HG02642 (cell line): ENCODE data around the gene CACTIN.
"Not testable (repeated sequence)": the region's sequence is repeated elsewhere in the genome, so short reads cannot be mapped to it uniquely, and the experiment has no call there.

Source experiments
- ATAC-seq: cut with Tn5 transposase; IDR thresholded peaks from one replicate; pipeline ENCODE4 v1.9.1; 2021; ENCODE audit warnings: mild to moderate bottlenecking; ENCODE audit not compliant: unreplicated experiment, poor library complexity

The CACTIN gene

DNA sequence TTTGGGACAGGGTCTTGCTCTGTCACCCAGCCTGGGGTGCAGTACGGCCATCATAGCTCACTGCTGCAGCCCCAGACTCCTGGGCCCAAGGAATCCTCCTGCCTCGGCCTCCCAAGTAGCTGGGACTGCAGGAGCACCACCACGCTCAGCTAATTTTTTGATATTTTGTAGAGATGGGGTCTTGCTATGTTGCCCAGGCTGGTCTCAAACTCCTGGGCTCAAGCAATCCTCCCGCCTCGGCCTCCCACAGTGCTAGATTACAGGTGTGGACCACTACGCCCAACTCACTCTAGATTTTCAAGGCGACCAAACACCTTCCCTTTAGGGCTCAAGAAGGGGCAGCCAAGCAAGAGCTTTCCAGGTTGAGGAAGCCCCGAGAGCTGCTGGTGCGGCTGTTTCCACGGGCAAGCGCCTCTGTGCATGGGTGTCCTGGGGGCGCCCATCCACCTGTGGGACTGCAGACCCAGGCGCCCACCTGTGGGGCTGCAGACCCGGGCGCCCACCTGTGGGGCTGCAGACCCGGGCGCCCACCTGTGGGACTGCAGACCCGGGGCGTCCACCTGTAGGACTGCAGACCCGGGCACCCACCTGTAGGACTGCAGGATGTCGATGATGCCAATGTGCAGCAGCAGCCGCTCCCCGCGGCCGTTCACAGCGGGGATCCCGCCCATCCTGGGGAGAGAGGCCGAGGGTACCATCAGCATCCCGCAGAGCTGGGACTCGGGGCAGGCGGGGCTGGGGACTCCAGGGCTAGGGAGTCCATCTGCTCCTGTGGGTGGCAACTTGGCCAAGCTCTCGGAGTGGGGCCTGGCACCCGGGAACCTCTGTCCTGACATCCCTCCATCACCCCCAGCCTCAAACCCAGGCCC lies 21.7 kb upstream of the CACTIN start:
- ATAC-seq: no peak

GRCh38 chr19:3647102-3647501 lies 20.5 kb upstream of the CACTIN start:
- ATAC-seq: not testable (repeated sequence)

- no peak for ATAC-seq
These were observed 19.9 kb upstream of the CACTIN start for GRCh38 chr19:3646336-3647092.

GRCh38 chr19:3645726-3646125 lies 19.1 kb upstream of the CACTIN start:
- ATAC-seq: no peak

DNA sequence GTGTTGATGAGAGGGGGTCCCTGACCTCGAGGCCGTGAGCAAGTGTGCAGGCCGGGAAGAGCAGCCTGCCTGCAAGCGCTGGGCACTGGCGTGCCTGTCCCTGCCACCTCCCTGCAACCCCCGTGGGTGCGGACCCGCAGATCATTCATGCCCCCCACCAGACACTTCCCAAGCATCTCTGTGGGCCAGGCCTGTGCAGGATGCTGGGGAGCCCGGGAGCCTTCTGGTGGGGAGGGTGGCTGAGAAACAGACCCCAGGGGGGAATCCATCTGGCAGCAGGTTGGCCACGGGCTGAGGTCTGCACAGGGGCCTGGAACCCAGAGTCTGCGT lies 18.4 kb upstream of the CACTIN start:
- no peak for ATAC-seq

DNA sequence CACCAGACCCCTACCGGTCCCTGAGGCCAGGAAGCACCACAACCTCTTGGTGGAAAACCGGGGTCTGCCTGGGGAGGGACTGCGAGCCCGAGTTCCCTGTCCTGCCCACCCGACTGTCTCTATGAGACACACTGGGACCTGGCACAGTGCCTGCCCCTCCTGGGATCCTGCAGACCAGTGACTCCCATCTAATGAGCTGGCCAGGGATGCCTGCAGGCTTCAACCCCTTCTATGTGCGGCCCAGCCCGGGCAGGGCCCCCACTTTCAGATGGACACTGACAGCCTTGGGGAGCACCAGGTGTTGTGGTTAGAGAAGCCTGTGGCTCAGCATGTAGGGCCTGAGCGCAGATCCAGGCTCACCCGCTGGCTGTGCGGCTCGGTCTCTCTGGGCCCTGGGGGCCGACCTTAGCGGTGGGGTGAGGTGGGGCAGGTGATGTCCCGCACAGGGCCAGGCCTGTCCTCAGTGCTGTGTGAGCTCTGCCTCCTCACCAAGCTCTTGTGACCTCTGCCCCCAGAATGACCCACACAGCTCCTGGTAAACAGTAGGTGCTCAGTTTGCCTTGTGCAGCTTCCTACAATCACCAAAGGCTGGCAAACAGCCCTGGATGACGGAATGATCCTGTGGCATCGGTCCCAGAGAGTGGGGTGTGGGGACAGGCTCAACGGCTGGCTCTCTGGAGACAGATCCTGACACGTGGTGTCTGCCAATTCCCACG lies 17.9 kb upstream of the CACTIN start:
- ATAC-seq: no peak

DNA sequence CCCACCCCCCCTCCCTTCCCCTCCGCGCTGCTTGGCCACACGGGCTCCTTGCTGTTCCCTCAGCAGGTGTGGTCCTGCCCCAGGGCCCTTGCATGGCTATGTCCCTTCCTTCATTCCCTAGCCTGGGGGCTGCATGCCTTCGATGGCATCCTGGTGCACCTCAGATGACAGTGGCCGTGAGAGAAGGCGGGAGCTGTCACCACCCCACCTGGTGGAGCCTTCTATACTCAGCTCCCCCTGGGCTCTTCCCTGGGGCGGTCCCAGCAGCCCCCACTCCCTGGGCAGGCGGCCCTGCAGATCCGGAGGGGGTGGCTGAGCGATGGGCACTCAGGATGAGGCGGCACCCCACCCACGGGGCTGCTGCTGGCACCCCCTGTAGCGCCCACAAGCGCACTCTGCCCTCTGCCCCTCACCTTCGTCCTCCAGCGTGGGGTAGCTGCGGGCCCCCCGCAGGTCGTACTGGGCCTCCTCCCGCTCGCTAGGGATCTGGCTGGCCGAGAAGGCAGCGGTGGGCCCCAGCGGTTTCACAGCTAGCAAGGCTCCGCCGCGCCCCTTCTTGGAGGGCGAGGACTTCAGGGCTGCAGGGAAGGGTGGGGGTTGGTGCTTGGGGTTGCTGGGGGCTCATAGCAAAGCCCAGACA lies 17.2 kb upstream of the CACTIN start:
- no peak for ATAC-seq

DNA sequence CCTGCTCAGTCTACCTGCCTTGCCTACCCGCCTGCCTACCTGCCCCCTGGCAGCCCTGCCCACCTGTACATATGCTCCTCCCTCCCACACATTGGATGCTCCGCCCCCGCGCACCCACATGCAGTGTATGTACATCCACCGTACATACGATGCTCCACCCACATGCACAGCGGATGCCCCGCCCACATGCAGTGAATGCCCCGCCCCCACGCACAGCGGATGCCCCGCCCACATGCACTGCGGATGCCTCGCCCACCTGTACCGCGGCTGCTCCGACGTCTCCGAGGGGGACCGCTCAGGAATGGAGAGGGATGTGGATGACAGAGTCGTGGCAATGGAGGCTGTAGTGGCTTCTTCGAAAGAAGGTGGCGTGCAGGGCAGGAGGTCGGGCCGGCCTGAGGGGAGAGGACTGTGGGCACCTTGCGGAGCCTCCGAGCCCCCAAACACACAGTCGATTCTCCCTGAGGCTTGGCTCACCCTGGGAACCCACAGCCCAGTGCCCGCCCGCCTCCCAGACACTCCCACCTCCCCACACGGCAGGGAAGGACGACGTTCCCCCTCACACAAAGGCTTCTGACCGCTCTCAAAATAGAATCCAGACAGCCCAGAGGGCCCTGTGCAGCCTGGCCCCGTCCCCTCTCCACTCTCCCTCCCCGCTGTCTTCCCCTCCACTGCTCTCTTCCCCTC lies 16.5 kb upstream of the CACTIN start:
- ATAC-seq: no peak

DNA sequence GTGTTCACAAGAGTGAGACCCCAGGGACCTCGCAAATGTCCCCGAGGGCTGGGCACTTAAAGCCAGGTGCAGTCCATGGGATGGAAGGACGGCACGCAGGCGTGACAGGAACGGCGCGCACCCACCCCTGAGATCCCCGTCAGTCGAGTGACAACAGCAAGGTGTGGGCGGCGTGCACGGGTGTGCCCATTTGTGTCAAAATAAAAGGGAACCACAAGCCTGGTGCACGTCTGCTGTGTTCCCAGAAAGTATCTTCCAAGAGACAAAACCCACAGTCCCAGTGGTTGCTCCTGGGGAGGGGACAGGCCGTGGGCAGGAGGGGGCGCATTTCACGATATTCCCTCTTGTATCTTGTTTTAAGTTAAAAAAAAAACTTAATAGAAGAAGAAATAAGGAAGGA lies 15.7 kb upstream of the CACTIN start:
- ATAC-seq: no peak

DNA sequence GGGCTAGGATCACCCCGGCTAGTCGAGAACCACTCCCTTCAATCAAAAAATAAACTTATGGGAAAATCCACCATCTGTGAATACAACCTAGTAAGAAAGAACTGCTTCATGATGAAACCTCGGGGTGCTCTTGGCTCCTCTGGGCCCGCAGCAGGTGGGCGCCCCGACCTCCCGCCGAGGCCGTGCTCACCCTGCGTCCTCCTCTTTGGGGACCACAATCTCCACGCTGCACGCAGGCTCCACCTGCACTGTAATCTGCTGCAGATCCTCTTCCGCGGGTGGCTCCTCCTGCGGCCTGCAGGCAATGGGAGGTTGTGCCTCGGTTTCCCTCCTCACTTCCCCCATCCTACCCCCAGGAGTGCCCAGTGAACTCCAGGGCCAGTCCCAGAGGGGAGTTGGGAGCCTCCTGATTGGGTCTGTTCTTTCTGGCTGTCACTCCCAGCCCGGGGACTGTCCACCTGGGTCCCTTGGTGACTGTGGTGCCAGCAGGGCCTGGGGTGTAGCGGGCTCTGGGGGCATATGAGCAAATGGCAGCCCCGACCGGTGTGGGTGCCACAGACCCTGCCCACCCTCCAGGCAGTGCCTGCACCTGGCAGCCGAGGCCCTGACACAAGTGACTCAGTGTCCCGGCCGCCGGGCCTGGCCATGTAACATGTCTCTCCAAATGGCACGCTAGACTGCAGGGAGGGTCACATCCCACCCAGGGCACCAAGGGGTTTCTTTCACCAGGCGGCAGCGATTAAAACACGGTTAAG lies 15.1 kb upstream of the CACTIN start:
- no peak for ATAC-seq

GRCh38 chr19:3639479-3639878 lies 12.9 kb upstream of the CACTIN start:
- no peak for ATAC-seq

DNA sequence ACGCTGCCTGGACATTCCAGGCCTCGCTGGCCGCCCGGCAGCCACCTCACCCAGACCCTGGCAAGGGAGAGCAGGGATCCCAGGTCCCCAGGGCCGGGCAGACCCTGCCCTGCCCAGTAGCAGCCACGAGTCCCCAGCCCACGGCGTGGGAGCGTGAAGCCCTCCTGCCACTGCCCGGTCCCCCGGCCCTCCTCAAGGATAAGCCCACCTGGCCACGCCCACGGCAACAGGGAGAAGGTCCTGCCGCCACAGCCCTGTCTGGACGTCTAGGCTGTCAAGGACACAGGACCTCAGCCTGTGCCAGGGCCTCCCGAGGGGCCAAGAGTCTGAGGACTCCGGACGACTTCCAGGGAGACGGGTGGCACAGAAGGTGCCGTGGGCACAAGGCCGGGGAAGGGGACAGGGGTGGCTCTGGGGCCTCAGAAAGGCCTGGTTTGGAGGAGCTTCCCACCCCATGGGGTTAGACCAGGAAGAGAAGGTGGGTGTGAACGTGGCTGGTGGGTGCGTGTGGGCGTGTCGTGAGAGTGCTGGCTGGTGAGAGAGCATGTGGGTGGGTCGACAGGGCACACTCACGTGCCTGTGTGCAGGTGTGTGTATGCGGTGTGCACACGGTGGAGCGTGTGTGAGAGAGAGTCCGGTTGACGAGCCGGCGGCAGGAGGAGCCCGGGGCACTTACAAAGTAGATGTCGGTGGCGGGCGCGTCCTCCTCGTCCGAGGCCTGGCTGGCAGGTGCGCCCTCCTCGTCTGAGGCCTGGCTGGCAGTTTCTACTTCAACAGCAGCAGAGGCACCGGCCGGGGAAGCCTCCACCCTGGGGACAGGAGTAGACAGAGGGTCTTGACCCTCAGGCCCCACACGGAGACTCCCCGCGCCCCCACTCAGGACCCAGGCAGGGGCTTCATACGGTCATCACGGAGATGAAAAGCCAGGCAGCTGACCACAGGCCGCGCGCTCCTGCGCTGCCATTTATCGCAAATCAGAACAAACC lies 11.9 kb upstream of the CACTIN start:
- no peak for ATAC-seq

DNA sequence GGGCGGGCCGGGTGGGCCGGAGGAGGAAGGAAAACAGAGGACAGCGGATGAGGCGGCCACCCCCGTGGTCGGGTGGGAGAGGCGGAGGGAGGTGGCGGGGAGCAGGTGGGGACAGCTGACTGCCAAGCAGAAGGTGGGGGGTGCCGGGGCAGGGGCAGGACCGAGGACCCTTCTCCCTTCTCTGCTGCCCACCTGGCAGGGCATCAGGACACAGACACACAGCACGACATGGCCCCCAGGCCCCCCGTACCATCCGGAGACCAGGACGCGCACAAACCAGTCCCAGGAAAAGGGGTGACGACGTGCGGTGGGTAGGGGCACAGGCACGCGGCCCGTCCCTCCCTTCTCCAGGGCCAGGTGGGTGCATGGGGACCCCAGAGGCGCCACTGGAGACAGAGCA lies 11.0 kb upstream of the CACTIN start:
- ATAC-seq: no peak

DNA sequence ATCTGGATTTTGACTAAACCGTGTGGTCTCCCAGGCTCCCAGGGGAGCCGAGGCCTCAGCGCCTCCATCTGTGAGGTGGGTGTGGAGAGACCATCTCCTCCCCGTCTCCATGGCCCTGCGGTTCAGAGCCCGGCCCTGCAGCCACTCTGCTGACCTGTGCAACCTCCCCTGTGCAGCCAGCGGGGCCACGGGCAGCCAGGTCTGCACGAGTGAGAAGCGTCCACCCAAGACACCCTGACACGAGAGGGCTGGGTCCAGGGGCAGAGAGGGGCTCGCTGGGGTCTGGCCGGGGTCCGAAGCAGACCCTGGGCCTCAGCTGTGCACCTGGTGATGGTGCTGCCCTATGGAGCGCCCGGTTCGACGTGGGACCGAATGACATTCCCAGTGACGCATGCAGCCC lies 10.4 kb upstream of the CACTIN start:
- ATAC-seq: no peak

DNA sequence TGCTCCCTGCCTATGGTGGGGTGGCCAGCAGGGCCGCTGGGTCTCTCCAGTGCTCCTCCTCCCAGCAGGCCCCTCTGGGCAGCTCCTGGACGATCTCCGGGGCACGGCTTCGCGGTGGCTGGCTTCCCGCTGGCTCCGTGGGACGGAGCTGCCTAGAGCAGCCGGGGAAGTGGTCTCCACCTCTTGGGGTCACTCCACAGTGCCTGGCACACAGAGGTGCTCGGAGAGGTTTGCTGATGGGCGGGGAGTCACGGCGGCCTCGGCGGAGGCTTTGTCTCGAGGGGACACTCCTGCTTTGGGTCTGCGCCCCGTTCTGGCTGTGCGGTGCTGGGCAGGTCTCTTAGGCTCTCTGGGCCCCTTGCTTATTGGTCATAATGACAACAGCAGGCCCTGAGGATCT lies 9.9 kb upstream of the CACTIN start:
- no peak for ATAC-seq

DNA sequence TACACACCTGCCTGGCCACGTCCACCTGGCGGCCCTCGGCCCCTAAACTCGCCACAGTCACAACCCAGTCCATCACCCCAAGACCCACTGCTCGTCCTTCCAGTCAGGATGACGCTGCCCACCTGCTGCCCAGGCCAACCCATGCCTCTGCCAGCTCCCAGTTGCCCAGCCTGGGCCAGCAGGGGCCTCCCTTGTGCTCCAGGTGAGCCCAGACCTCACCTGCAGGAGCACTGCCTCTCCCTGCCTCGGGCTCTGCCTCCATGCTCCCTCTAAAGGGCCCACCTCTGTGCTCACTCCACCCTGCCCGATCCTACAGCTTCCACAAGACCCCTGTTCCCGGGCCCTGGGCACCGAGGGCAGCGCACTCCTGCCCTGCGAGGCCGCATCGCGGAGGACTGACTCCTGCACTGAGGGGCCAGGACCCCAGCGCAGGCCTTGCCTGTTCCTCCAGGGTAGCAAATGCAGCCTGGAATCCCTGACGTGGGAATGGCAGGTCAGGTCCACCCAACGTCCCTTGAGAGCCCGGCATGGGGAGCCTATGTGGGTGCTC lies 8.0 kb upstream of the CACTIN start:
- no peak for ATAC-seq

DNA sequence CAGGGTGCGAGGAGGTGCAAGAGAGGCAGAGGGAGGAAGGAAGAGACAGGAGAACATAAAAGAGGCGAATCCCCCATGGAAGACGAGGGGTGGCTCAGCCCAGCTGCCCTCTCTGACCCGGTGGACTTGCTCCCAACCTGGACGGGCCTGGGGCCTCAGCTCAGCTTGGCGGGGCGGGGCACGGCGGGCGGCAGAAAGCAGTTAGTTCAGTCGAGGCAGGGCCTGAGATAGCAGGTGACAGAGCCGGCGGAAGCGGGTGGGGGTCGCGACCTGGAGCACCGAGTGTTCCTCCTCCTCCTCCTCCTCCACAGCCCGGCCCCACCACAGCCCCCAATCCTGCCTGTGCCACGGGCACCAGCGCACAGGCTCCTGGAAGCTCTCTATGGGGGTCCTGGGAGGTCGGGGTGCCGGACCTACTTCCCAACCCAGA lies 7.0 kb upstream of the CACTIN start:
- no peak for ATAC-seq
